H1 (cell line): ENCODE results near the gene TBX18. TPM values are rescaled to one million over a fixed set of nuclear protein-coding genes. Genes with fewer than 3 reads are reported as not detected.

Experiments used
- BACH1 ChIP-seq: IDR thresholded peaks from 2 replicates; pipeline ENCODE4 v1.6.1; 2012; ENCODE audit warnings: low read length, improper control_type of control experiment
- CREB1 ChIP-seq: IDR thresholded peaks from 2 replicates; pipeline ENCODE4 v1.6.1; 2012; ENCODE audit warnings: inconsistent platforms
- JUN ChIP-seq: IDR thresholded peaks from 2 replicates; pipeline ENCODE4 v1.6.1; 2011; ENCODE audit warnings: low read depth, mild to moderate bottlenecking, improper control_type of control experiment, low read length
- NRF1 ChIP-seq: IDR thresholded peaks from 2 replicates; pipeline ENCODE4 v1.6.1; 2011; ENCODE audit warnings: mild to moderate bottlenecking, low read depth, low read length, improper control_type of control experiment
- POLR2AphosphoS5 ChIP-seq: IDR thresholded peaks from 2 replicates; pipeline ENCODE4 v1.6.1; 2011; ENCODE audit warnings: low read depth, low read length
- SIX5 ChIP-seq: IDR thresholded peaks from 2 replicates; pipeline ENCODE4 v1.6.1; 2011; ENCODE audit warnings: mild to moderate bottlenecking, low read depth, low read length
- SP2 ChIP-seq: IDR thresholded peaks from 2 replicates; pipeline ENCODE4 v1.6.1; 2012; ENCODE audit warnings: mild to moderate bottlenecking, low read length, inconsistent platforms
- TAF1 ChIP-seq: IDR thresholded peaks from 2 replicates; pipeline ENCODE4 v1.6.1; 2011; ENCODE audit warnings: mild to moderate bottlenecking, low read depth, low read length
- TAF7 ChIP-seq: optimal IDR thresholded peaks from 2 replicates; pipeline ENCODE3; 2011; ENCODE audit warnings: low read depth, mild to moderate bottlenecking, inconsistent platforms, low read length, moderate library complexity, borderline replicate concordance
- polyA plus RNA-seq, 7 experiments: library from polyadenylated mRNA; depleted of rRNA in 3 of 7; stranded (reverse) in 5 of 7; unstranded in 2 of 7; fragments of >200 nt in 5 of 7; fragments of 200-250 nt in 2 of 7; gene quantifications; 1 replicate in 5 of 7; 2 replicates in 1 of 7; 4 replicates in 1 of 7; pipeline versions ENCODE4 v1.2.1 to v1.2.3, GENCODE V29; 2011 to 2013; ENCODE audit warnings: missing spikeins in 2 of 7, mixed read lengths in 2 of 7
- total RNA-seq: library from RNA; stranded (reverse); fragmentation: NEBNext Ultra II Directional; extraction: Animal tissue kit (Norgen Biotek cat#: 25700); gene quantifications from 2 replicates; pipeline ENCODE4 v1.2.1, GENCODE V29; 2021
- TF ChIP-seq, protein P1 (sequence below): fragments of 300-600 bp; sonication (generic); IDR thresholded peaks from 2 replicates; pipeline ENCODE4 v1.7.1; 2012; ENCODE audit warnings: low read length, moderate library complexity, mild to moderate bottlenecking, inconsistent platforms; ENCODE audit not compliant: insufficient replicate concordance
- TF ChIP-seq, protein P2 (sequence below): IDR thresholded peaks from 2 replicates; pipeline ENCODE4 v1.6.1; 2012; ENCODE audit warnings: inconsistent platforms

The TBX18 gene
- total and polyA plus RNA-seq, 2 of the 8 experiments (the other 6 are each of a cell fraction or from before 2014, with no cell fraction given): 0.02 TPM; not detected in 1

GRCh38 chr6:84764332-84765049, at the start of gene TBX18 (continued):
- no peak; the same call in 1 of the 2 replicates for TF ChIP-seq BACH1
- peak; percentile 47; the same call in 1 of the 2 replicates for TF ChIP-seq TAF1
- peak; percentile 86 for TF ChIP-seq CREB1
- TF ChIP-seq, protein P1, sequence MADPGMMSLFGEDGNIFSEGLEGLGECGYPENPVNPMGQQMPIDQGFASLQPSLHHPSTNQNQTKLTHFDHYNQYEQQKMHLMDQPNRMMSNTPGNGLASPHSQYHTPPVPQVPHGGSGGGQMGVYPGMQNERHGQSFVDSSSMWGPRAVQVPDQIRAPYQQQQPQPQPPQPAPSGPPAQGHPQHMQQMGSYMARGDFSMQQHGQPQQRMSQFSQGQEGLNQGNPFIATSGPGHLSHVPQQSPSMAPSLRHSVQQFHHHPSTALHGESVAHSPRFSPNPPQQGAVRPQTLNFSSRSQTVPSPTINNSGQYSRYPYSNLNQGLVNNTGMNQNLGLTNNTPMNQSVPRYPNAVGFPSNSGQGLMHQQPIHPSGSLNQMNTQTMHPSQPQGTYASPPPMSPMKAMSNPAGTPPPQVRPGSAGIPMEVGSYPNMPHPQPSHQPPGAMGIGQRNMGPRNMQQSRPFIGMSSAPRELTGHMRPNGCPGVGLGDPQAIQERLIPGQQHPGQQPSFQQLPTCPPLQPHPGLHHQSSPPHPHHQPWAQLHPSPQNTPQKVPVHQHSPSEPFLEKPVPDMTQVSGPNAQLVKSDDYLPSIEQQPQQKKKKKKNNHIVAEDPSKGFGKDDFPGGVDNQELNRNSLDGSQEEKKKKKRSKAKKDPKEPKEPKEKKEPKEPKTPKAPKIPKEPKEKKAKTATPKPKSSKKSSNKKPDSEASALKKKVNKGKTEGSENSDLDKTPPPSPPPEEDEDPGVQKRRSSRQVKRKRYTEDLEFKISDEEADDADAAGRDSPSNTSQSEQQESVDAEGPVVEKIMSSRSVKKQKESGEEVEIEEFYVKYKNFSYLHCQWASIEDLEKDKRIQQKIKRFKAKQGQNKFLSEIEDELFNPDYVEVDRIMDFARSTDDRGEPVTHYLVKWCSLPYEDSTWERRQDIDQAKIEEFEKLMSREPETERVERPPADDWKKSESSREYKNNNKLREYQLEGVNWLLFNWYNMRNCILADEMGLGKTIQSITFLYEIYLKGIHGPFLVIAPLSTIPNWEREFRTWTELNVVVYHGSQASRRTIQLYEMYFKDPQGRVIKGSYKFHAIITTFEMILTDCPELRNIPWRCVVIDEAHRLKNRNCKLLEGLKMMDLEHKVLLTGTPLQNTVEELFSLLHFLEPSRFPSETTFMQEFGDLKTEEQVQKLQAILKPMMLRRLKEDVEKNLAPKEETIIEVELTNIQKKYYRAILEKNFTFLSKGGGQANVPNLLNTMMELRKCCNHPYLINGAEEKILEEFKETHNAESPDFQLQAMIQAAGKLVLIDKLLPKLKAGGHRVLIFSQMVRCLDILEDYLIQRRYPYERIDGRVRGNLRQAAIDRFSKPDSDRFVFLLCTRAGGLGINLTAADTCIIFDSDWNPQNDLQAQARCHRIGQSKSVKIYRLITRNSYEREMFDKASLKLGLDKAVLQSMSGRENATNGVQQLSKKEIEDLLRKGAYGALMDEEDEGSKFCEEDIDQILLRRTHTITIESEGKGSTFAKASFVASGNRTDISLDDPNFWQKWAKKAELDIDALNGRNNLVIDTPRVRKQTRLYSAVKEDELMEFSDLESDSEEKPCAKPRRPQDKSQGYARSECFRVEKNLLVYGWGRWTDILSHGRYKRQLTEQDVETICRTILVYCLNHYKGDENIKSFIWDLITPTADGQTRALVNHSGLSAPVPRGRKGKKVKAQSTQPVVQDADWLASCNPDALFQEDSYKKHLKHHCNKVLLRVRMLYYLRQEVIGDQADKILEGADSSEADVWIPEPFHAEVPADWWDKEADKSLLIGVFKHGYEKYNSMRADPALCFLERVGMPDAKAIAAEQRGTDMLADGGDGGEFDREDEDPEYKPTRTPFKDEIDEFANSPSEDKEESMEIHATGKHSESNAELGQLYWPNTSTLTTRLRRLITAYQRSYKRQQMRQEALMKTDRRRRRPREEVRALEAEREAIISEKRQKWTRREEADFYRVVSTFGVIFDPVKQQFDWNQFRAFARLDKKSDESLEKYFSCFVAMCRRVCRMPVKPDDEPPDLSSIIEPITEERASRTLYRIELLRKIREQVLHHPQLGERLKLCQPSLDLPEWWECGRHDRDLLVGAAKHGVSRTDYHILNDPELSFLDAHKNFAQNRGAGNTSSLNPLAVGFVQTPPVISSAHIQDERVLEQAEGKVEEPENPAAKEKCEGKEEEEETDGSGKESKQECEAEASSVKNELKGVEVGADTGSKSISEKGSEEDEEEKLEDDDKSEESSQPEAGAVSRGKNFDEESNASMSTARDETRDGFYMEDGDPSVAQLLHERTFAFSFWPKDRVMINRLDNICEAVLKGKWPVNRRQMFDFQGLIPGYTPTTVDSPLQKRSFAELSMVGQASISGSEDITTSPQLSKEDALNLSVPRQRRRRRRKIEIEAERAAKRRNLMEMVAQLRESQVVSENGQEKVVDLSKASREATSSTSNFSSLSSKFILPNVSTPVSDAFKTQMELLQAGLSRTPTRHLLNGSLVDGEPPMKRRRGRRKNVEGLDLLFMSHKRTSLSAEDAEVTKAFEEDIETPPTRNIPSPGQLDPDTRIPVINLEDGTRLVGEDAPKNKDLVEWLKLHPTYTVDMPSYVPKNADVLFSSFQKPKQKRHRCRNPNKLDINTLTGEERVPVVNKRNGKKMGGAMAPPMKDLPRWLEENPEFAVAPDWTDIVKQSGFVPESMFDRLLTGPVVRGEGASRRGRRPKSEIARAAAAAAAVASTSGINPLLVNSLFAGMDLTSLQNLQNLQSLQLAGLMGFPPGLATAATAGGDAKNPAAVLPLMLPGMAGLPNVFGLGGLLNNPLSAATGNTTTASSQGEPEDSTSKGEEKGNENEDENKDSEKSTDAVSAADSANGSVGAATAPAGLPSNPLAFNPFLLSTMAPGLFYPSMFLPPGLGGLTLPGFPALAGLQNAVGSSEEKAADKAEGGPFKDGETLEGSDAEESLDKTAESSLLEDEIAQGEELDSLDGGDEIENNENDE: no peak
- TF ChIP-seq, protein P2, sequence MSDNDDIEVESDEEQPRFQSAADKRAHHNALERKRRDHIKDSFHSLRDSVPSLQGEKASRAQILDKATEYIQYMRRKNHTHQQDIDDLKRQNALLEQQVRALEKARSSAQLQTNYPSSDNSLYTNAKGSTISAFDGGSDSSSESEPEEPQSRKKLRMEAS: no peak
- TF ChIP-seq NRF1: no peak
- no peak for TF ChIP-seq POLR2AphosphoS5
- no peak for TF ChIP-seq JUN
- no peak for TF ChIP-seq TAF7
- TF ChIP-seq SIX5: no peak
- no peak for TF ChIP-seq SP2
